Natural killer cell (primary cell): Measurements from ENCODE around the gene LONRF3. TPM values are rescaled to one million over a fixed set of nuclear protein-coding genes. Genes with fewer than 3 reads are reported as not detected.

Experiments
- ATAC-seq, 3 donors: fragments of 150-1000 bp in 2 of 3; fragments of 200-7000 bp in 1 of 3; cut with Tn5 transposase; 1 replicate in 1 of 3; 2 replicates in 2 of 3; pipeline ENCODE4 v1.10.0; 2021; ENCODE audit warnings: mild to moderate bottlenecking in 2 of 3, moderate library complexity in 2 of 3
- DNase-seq, 2 donors: peaks; one replicate each; pipeline versions ENCODE4 v3.0.0 to v3.0.0-alpha.2; 2013 to 2021; ENCODE audit warnings: mixed read lengths in 1 of 2
- H3K27ac ChIP-seq: one replicate; pipeline ENCODE4 v1.5.1; 2013; ENCODE audit warnings: mild to moderate bottlenecking, low read length
- H3K27me3 ChIP-seq: one replicate; pipeline ENCODE4 v1.6.1; 2013; ENCODE audit warnings: low read length; ENCODE audit not compliant: control insufficient read depth, insufficient read depth
- H3K36me3 ChIP-seq: one replicate; pipeline ENCODE4 v1.6.1; 2013; ENCODE audit warnings: low read length; ENCODE audit not compliant: control insufficient read depth, insufficient read depth
- H3K4me1 ChIP-seq: one replicate; pipeline ENCODE4 v1.6.1; 2013; ENCODE audit warnings: low read length; ENCODE audit not compliant: control insufficient read depth, insufficient read depth
- H3K4me3 ChIP-seq: one replicate; pipeline ENCODE4 v1.5.1; 2013; ENCODE audit warnings: low read length
- H3K9me3 ChIP-seq: one replicate; pipeline ENCODE4 v1.6.1; 2013; ENCODE audit warnings: low read length; ENCODE audit not compliant: control insufficient read depth, insufficient read depth
- H3K27ac Mint-ChIP-seq, 2 donors: one replicate each; pipeline ENCODE4 v1.8.0; 2022; ENCODE audit warnings: mild to moderate bottlenecking in 2 of 2, mixed read lengths in 2 of 2, moderate library complexity in 1 of 2
- H3K27me3 Mint-ChIP-seq, 2 donors: one replicate each; pipeline ENCODE4 v1.8.0; 2022; ENCODE audit warnings: low read depth in 2 of 2, mixed read lengths in 2 of 2
- H3K36me3 Mint-ChIP-seq: one replicate; pipeline ENCODE4 v1.8.0; 2022; ENCODE audit warnings: mixed read lengths
- H3K4me1 Mint-ChIP-seq, 2 donors: one replicate each; pipeline ENCODE4 v1.8.0; 2022; ENCODE audit warnings: mixed read lengths in 2 of 2
- H3K4me3 Mint-ChIP-seq: one replicate; pipeline ENCODE4 v1.8.0; 2022; ENCODE audit warnings: mild to moderate bottlenecking, moderate library complexity, mixed read lengths
- H3K9me3 Mint-ChIP-seq, 2 donors: one replicate each; pipeline ENCODE4 v1.8.0; 2022; ENCODE audit warnings: mixed read lengths in 2 of 2
- WGBS: methylation state at CpG from one replicate; pipeline ENCODE4 v1.1.7; 2013; ENCODE audit warnings: missing lambda C conversion rate; ENCODE audit not compliant: insufficient coverage; 5-methylcytosine and 5-hydroxymethylcytosine counted together
- intact Hi-C: fragments of 100-400 bp; cut with micrococcal nuclease; formaldehyde crosslinking; loops from one replicate; pipeline ENCODE4 v1.14.2; 2022
- total RNA-seq, 4 donors: library from RNA; stranded (reverse); fragments of 120-200 nt in 1 of 4; gene quantifications; one replicate each; pipeline versions ENCODE4 v1.2.3 to v1.2.4, GENCODE V29; 2013 to 2022
- TF ChIP-seq, protein P1 (sequence below): fragments of 200-600 bp; IDR thresholded peaks from one replicate; pipeline ENCODE4 v1.8.0; 2022; ENCODE audit warnings: antibody characterized with exemption

The LONRF3 gene
- total RNA-seq, 3 donors from 2014 or later (not counting 1 experiment from before 2014, with no cell fraction given) = 13.4 to 21.2 (median 17.4) TPM

DNA sequence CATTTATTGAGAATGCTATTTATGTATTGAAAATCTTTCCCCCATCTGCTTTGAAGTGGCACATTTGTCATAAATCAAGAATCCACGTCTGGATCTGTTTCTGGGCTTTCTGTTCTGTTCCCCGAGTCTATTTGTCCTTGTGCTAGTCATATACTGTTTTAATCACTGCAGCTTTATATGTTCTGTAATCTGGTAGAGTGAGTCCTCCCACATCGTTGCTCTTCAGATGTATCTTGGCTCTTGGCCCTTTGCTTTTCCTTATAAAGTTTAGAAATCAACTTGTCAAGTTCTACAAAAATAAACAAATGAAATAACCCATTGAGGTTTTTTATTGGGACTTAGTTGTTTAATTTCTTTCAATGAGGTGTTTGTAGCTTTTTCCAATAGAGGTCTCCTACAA, 29.0 kb downstream of the LONRF3 start:
- Mint-ChIP-seq H3K36me3 (no peaks in the 10 kb centered on the region), H3K27me3 (peaks cover 0 to 7% of the 10 kb centered on the region in 2 donors), H3K4me1 (peaks cover 0 to 16% of the 10 kb centered on the region in 2 donors), H3K4me3 (no peak overlapping the region), H3K27ac (no peak overlapping the region), H3K9me3 (no peaks in the 10 kb centered on the region)
- no peak for DNase-seq
- H3K9me3 ChIP-seq = no peaks in the 10 kb centered on the region
- TF ChIP-seq, protein P1, sequence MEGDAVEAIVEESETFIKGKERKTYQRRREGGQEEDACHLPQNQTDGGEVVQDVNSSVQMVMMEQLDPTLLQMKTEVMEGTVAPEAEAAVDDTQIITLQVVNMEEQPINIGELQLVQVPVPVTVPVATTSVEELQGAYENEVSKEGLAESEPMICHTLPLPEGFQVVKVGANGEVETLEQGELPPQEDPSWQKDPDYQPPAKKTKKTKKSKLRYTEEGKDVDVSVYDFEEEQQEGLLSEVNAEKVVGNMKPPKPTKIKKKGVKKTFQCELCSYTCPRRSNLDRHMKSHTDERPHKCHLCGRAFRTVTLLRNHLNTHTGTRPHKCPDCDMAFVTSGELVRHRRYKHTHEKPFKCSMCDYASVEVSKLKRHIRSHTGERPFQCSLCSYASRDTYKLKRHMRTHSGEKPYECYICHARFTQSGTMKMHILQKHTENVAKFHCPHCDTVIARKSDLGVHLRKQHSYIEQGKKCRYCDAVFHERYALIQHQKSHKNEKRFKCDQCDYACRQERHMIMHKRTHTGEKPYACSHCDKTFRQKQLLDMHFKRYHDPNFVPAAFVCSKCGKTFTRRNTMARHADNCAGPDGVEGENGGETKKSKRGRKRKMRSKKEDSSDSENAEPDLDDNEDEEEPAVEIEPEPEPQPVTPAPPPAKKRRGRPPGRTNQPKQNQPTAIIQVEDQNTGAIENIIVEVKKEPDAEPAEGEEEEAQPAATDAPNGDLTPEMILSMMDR = no peak
- no peaks in the 10 kb centered on the region for H3K4me1 ChIP-seq
- H3K27me3 ChIP-seq = no peaks in the 10 kb centered on the region
- H3K4me3 ChIP-seq = no peak overlapping the region
- ATAC-seq = no peak
- H3K27ac ChIP-seq = no peak overlapping the region
- intact Hi-C loops = no loop called here
- H3K36me3 ChIP-seq = no peaks in the 10 kb centered on the region
- WGBS = 100% methylated on average over 1 of the region's 3 CpGs

DNA sequence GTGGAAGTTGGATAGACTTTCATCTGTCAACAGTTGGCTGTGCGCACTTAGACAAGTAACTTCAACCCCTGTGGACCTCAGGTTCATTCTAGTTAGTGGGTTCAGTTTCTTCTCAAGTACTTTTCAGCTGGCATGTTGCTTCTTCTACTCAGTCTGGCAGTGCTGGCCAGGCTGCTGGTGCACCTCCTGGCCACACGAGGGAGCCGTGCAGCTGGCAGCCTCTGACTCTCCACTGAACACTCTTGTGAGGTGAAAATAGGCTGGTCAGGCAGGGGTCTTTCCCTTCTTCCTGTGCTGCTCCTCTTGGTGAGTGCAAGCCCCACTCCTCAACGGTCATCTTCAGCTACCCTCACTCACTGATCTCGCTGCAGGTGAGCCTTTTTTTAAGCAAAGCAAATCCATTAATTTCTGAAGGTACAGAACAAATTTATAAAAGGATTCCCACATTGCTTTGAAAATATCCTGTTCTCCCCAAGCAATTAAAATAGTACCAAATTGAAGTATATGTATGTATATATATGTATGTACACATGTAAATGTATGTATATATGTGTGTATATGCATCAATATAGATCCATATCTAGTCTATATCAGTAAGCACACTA, 30.6 kb downstream of the LONRF3 start:
- 21% methylated on average over 5 of the region's 5 CpGs for WGBS
- H3K27ac Mint-ChIP-seq = no peak overlapping the region
- H3K9me3 Mint-ChIP-seq = no peaks in the 10 kb centered on the region
- peaks cover 0 to 7% of the 10 kb centered on the region in 2 donors for H3K27me3 Mint-ChIP-seq
- H3K9me3 ChIP-seq = no peaks in the 10 kb centered on the region
- H3K27ac ChIP-seq = no peak overlapping the region
- intact Hi-C loops = no loop called here
- no peaks in the 10 kb centered on the region for H3K36me3 Mint-ChIP-seq
- no peaks in the 10 kb centered on the region for H3K27me3 ChIP-seq
- peak; percentile 31 to 65 for DNase-seq
- peaks cover 4% of the 10 kb centered on the region for H3K36me3 ChIP-seq
- H3K4me3 ChIP-seq = no peak overlapping the region
- peaks cover 0 to 12% of the 10 kb centered on the region in 2 donors for H3K4me1 Mint-ChIP-seq
- peak; percentile 79 to 92 (median 88) for ATAC-seq
- no peak overlapping the region for H3K4me3 Mint-ChIP-seq
- TF ChIP-seq, protein P1 = peak; percentile 73
- H3K4me1 ChIP-seq = no peaks in the 10 kb centered on the region

DNA sequence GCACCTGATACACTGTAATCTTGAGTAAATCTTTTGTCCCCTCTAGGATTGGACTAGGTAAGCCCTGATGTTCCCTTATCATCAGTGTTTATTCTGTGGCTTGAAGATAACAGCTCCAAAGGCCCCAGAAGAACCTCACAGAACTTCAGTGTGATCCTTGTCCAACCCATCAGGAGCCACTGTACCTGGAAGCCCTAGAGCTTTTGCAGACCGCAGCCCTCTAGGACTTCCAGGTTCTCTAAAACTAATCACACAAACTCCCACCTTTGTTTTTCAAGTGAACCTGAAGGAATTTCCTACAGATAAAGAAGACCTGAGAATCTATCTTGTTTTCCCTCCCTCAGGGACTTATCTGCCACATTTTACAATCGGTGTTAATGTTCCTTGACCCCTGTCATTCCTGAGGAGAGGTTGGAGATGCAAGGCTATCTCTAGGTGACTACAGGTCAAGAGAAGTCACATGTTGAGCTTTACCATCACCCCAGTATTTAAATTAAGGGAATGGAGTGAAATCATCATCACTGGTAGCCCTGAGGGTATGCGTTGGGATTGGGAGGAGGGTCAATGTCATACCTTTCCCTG, 32.9 kb downstream of the LONRF3 start:
- H3K9me3 ChIP-seq = no peaks in the 10 kb centered on the region

More for the DNA sequence above, 32.9 kb downstream of the LONRF3 start:
- no peaks in the 10 kb centered on the region for H3K4me1 Mint-ChIP-seq
- H3K9me3 Mint-ChIP-seq = no peaks in the 10 kb centered on the region
- TF ChIP-seq, protein P1 = no peak
- Histone ChIP-seq H3K4me3 (no peak overlapping the region), H3K4me1 (no peaks in the 10 kb centered on the region), H3K36me3 (peaks cover 4% of the 10 kb centered on the region), H3K27ac (no peak overlapping the region), H3K27me3 (no peaks in the 10 kb centered on the region)
- no peak for DNase-seq
- WGBS = 100% methylated on average over 1 of the region's 3 CpGs
- H3K4me3 Mint-ChIP-seq = no peak overlapping the region
- intact Hi-C loops = no loop called here
- no peaks in the 10 kb centered on the region for H3K36me3 Mint-ChIP-seq
- peaks cover 0 to 7% of the 10 kb centered on the region in 2 donors for H3K27me3 Mint-ChIP-seq
- no peak overlapping the region for H3K27ac Mint-ChIP-seq
- no peak for ATAC-seq
